NCI-H2029 (cell line): ENCODE data around the gene CAPN2.

ENCODE experiments used
- DNase-seq: peaks from one replicate; lab custom pipeline; 2025; lab: John Stamatoyannopoulos, UW

CAPN2 gene

DNA sequence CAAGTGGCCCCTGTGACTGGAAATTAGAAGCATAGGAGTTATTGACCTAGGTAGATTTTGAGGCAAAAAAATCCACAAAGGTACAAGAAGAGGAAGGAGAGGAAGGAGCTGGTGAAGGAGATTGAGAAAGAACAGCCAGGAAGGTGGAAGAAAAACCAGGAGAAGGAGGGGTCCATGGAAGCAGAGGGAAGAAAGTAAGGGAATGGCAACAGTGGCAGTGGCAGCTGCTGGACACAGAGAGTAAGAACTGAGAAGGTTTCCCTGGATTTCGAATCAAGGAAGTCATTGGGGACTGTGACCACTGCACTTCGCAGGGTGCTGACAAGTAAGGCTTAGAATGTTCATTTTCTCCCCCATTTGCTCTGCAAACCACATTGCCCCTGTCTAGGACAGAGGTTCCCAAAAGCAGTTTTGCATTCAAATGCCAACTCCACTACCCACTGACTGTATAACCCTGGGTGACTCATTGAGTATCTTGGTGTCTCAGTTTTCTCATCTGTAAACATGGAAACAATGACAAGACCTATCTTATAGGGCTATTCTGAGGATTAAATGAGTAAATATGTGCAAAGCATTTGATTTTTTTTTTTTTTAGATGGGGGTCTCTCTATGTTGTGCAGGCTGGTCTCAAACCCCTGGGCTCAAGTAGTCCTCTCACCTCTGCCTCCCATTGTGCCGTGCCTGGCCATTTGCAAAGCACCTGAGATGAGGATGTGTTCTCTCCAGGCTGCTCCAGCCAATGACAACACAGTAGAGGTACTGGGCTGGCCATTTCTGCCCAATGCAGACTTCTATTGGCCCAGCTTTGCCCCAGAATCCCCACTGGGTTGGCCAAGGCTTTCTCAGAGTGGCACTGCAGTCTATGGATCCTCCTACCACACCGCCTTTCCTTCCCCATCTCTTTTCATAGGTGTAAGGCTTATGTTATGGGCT lies 9.3 kb upstream of the CAPN2 start:
- peak; percentile 33 for DNase-seq

DNA sequence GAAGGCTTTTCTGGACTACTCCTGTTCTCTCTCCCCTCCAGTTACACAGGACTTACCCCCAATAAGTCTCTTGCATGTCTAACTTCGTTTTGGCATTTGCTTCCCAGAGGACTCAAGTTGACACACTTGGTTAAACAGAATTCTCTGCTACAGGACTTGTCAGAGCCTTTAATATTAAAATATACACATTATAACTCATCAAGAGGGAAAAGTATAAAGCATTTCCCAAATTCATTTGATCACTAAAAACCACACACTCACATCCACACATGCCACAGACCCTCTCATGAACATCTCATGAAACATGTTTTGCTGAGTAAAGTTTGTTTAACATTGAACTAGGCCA lies 8.7 kb upstream of the CAPN2 start:
- no peak for DNase-seq

DNA sequence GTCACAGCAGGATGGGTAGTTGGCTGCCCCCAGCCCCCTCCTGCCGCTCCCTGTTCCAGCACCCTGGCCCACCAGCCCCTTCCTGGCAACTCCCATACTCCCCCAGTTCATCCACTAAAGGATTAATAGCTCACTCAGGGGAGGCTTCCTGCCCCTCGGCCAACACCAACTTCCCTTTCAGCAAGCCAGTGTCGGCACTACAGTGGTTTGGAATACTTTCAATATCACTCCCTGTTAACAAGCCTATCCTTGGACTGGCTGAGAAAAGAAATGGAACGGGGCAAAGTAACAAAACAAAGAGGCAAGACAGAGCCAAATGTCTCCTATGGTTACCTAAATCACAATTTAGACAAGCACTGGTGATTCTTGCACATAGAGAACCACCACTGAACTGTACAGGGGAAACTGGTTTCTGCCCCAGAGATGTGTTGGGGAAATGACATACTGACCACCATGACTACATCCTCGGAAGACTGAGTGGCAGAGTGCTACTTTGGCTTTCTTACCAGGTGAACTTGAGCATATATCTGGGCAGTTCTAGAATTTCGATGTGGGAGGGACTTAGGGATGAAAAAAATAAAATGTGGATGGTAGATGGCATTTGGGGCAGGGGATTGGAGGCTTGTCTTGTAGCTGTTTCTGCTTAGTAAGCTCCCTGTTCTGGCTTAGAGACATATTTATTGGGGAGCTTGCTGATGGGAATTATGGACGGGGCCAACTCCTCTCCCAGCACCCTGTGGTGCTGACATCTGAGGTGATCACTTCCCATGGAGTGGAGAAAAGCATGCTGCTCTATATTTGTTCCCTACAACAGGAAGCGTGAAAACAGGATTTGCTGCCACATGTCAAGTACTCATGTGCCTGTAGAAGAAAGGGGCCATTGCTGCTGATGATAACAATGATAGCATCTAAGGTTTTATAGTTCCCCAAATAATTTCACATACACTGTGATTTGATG lies 7.1 kb upstream of the CAPN2 start:
- DNase-seq: peak; percentile 37

DNA sequence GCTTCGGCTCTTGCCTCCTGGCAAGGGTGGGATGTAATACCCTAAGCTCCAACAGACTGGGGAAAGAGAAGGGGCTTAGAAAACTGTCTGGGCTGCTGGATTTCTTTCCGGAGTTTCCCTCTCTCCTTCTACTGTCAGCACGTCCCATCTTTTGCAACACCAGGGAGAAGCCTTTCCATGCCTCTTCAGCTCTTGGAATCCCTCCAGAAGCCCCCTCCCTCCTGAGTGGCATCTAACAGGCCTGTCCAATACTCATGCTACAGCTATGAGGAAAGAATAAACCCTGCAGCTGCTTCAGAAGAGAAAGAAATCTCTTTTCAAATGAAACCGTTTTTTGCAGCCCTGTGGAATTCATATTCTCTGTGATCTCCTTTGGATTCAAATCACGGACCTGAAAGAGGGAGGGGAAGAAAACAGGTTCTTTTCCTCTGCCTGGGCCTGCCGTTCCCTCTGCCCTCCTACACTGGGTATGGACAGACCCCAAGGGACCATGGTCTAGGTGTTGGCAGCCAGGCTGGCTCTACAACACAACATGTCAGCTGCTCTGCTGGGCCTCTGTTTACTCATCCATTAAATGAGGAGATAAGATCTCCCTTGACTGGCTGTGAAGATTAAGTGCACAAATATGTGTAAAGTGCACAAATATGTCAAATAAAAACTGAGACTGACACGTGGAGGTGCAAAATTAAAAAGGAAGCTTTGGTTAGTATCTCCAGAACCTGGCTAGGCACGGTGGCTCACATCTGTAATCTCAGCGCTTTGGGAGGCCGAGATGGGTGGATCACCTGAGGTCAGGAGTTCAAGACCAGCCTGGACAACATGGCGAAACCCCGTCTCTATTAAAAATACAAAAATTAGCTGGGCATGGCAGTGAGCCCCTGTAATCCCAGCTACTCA lies 6.0 kb upstream of the CAPN2 start:
- peak; percentile 76 for DNase-seq

DNA sequence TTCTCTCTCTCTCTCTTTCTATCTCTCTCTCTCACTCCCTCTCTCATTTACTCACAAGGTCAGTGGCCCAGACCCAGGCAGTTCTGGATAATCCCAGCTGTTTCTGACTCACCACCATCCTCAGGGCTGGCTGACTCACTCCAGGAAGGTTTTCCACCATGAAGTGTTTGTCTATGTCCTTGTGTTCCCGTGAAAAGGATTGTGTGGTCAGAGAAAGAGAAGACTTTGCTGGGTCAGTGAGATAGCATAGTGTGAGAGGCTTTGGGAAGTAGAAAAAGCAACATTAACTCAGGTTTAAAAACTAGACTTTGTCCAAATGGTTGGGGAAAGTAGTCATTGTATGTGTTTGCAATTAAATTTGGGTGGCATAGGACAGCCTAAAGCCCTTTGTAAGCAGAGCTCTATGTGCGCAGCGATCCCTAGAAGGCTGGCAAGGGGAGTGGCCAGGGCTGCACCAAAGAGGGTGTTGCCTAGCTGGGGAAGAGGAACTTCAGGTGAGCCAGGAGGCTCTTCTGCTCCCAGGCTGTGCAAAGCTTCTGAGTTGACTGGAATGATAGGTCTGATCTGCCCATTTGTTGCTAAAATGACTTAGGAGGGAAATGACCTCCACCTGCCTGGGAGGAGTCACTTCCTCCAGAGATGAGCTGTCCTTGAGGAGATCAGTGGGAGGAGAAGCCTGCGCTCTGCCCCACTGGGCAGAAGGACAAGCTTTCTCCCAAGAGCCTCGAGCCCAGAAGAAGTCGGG lies 4.9 kb upstream of the CAPN2 start:
- DNase-seq: peak; percentile 89

DNA sequence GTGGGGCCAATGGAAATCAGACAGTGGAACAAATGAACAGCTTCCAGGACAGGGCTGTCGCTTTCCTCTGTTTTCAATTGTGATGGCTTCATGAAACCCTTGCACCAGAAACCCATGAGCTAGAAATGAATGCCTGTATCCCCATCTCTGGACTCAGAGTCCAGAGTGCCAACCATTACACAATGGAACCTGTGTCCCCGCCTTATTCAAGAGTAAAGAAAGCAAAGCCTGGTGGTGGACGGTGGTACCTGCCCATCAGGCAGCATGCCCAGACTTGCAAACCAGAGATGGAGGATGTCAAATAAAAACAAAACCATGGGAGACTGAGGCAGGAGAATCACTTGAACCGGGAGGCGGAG lies 4.4 kb upstream of the CAPN2 start:
- DNase-seq: peak; percentile 82

DNA sequence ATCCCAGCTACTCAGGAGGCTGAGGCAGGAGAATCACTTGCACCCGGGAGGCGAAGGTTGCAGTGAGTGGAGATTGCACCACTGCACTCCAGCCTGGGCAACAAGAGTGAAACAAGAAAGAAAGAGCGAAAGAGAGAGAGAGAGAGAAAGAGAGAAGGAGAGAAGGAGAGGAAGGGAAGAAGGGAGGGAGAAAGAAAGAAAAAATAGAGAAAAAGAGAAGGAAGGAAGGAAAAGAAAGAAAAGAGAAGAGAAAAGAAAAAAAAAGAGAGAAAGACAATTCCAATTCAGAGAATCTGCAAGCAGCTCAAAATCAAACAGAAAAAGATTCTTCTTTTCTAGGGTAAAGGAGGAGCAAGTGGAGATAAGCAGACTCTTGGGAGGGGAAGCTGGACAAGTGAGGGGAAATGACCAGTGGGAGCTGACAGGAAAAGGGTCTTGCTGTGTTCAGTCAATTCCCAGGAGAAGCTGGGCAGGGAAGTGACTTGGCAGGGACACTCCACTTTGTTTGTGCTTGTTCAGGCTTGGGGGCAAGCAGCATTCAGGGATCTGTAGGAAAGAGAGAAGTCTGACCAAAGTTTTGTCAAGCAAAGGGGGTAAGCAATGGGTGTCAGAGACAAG lies 3.6 kb upstream of the CAPN2 start:
- no peak for DNase-seq

DNA sequence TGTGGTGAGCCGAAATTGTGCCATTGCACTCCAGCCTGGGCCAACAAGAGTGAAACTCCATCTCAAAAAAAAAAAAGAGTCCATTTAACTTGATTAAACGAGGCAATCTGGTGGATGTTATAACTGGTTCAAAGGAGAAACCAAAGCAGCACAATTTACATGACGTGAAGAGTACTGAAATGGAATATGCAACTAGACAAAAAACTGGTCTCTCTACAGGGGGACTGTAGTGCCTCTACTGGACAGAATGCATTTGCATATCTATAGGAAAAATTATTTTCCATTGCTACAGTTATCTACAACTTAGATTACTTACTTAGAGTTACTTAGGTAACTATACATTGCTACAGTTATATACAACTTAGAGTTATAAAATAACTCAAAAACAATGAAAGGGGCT lies 2.7 kb upstream of the CAPN2 start:
- DNase-seq: no peak

DNA sequence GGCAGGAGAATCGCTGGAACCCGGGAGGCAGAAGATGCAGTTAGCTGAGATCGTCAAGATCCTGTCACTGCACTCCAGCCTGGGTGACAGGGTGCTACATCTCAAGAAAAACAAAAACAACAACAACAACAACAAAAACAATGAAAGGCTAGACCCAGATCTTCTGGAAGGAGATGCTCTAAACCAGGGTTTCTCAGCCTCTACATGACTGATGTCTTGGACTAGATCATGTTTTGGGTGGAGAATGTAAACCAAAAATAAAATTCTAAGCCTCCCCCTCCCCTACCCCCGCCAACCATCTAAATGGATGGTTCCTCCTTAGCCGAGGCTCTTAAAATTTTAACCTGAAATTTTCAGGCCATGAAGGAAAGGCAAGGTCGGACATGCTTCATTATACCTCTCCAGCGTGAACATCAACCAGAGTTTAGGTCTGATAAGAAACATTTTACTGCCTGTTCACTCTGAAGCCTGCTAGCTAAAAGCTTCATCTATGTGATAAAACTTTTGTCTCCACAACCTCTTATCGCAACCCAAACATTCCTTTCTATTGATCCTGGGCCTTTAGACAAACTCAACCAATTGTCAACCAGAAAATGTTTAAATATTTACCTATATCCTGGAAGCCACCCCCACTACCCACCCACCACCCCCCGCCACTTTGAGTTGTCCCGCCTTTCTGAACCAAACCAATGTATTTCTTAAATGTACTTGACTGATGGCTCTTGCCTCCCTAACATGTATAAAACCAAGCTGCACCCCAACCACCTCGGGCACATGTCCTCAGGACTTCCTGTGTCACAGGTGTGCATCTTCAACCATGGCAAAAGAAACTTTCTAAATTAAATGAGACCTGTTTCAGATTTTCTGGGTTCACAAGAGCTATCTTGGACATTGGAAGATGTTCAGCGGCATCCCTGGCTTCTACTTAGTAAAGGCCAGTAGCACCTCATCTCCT lies 1.9 kb upstream of the CAPN2 start:
- DNase-seq: no peak

DNA sequence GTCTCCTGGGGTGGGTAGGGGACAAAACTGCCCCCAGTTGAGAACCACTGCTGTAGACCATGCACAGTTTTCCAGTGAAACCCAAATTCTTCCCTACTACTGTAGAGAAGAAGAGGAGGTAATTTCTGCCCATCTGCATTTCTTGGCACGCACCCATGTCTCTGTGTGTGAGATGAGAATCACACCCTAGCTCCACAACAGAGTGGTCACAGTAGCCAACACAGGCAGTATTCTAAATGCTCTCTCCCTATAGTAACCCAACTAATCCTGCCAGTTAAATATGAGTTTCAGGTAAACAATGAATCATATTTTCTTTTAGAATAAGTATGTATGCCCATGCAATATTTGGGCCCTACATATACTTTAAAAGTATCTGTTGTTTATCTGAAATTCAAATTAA lies 1.2 kb upstream of the CAPN2 start:
- DNase-seq: peak; percentile 31

DNA sequence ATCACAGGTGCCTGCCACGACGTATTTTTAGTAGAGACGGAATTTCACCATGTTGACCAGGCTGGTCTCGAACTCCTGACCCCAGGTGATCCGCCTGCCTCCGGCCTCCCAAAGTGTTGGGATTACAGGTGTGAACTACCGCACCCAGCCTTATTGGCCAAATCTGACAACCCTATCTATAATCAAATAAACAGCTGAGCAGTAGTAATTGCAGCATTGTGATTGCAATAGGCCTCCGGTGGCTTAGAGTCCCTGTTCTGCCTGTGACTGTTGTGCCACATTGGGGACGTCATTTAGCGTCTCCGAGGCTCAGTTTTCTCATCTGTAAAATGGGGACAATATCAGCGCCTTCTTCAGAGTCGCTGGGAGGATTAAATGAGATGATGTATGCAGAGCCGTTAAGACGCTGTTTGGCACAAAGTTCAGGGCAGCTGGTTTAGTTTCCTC lies 569 bp upstream of the CAPN2 start:
- DNase-seq: no peak

DNA sequence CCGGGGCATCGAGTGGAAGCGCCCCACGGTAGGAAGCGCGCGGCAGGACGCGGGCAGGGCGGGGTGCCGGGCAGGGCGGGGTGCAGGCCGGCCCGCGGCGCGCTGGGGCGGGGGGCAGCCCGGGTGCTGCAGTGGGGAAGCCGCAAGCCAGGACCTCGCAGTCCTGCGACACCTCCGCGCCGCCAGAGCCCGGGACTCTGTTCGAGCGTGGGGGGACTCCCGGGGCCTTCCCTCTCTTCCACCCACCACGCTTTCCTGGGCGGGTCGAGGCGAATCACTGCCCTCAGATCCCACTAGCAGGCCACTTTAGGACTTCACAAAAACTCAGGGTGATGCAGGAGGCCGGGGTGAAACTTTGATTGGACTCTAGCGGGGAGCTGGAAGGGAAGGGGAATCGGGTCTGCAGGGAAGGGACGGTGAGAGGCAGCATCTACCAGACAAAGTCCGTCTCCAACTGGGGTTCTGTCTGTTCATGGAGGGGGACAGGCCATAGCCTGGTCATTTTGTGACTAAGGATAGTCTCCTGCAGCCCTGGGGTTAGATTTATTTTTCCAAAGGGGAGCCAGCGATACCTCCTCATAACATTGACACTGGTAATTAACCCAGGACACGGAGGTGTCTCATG lies 623 bp downstream of the CAPN2 start:
- no peak for DNase-seq

DNA sequence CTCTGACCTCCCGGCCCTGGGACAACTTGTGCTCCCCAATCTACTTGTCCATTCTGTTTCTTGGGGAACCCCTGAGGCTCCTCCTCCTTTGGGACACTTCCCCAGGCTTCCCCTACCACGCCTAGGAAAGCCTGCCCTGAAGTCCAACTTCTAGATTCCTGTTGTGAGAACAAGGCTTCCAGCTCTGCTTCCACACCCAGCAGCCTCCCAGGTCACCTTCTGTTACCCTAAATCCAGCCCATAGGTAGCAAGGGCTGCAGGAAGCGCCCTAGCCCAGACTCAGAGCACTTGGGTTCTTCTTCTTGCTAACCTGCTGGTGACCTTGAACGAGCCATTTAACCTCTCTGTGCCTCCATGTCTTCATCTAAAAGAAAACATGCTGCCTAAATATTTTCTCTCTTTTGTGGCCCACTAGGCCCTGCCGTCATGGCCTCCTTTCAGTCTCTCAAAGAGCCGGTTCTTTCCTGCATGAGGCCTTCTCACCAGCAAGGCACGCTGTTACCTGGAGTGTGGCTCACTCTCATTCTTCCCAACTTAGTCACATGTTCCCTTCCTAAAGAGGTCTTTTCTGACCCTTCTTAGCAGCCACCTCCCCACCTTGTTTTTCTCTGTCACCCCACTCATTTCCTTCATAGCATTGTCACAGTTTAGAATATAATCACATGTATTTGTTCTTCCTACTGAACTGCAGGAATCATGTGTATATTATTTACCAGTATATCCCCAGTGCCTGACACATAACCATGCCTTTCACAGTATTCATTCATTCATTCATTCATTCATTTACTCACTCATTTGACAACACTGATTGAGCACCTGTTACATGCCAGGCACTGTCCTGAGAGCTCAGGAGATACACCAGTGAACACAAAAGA lies 1.4 kb downstream of the CAPN2 start:
- no peak for DNase-seq

DNA sequence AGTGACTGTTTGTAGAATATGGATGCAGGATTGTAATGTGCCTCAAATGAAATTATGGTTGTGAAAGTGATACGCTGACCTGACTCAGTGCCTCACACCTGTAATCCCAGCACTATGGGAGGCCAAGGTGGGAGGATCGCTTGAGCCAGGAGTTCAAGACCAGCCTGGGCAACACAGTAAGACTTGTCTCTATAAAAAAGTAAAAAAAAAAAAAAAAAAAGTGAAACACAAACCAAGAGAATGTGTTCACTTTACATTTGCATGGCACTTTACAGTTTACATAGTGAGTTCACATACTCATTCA lies 2.0 kb downstream of the CAPN2 start:
- DNase-seq: no peak

DNA sequence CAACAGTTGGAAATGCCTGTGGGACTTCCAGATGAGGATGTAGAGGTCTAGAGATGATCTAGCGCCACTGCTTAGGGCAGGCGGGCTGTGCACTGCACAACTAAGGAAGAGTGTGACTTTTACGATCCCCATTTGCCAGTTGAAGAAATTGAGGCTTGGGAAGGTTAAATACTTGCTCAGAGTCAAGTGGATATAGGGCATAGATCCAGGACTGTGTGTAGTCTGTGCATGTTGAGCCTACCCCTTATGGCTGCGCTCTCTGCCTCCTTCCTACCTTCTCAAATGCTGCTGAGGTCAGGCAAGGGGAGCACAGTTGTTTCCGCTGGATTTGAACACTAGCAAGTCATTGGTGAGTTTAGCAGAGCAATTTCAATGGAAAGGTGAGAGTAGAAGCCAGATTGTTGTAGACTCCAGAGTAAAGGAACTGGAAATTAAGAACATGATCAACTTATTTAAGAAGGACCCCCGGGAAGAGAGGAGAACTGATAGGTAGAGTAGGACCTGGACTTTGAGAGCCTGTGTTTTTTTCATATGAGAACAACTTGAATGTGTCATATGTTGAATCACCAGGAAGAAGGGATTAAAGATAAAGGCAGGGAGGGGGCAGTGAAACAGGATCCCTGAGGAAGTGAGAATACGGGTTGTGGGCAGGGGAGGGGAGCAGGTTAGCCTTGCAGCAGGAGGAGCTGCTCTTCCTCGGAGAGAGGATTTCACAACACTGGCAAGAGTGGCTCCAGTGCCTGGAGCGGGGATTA lies 2.7 kb downstream of the CAPN2 start:
- peak; percentile 68 for DNase-seq

DNA sequence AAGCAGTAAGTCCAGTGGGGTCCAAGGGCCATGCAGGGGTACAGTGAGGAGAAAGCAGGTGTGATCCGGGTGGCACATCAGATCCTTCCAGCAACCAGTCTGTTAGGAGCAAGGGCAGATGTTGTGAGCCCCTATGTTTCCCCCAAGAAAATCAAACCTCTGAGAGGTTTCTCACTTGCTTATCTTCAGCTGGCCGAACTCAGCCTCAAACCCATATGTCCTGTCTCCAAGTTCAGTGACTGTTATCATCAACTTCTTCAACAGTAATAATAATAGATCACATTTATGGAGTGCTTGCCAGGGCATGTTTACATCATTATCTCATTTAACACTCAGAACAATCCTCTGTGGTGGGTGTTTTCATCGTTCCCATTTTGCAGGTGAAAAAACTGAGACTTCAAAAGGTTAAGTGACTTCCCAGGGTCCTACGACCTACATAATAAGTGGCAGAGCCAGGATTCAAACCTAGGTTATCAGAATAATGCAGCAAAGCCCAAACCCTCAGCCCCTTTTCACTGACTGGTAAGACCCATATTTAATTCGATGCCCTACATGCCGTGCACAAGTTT lies 3.3 kb downstream of the CAPN2 start:
- DNase-seq: no peak

DNA sequence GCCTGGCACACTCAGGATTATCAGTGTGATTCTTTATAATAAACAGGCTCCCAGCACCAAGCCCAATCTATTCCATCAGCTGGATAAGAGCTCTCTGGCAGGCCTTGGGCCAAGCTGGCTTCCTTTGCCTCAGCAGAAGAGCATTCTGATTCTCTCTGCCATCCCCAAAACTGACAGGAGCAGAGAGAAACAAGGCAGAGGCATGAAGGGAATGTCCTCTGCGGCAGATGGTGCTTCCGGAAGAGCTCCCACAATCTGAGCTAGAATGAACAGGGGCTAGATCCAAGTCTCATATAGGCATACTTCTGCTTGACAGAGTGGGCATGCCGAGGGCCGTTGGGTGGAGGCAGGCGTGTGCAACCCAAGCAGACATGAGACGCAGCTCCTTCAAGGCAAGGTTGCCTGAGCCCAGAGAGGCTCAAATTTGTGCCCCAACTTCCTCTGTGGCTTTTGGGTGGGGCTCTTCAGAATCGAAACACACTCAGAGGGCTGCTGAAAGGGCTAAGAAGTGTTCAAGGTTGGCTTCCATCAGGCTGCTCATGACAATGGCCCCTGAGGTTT lies 4.0 kb downstream of the CAPN2 start:
- no peak for DNase-seq
